Kidney capillary endothelial cell (primary cell): ENCODE measurements around the gene TKT.
A peak's percentile ranks its signal among the peaks of the same experiment; 100 is the strongest.
"Not testable (repeated sequence)": the region's sequence is repeated elsewhere in the genome, so short reads cannot be mapped to it uniquely, and the experiment has no call there.

ENCODE experiments used
- DNase-seq: peaks from one replicate; pipeline ENCODE4 v3.0.0-alpha.2; 2018; ENCODE audit warnings: low spot score

Gene TKT

GRCh38 chr3:53255775-53256703 lies at the start of gene TKT:
TKT (minus strand) TSS chr3:53256022; CDS start chr3:53255942, 80 bp downstream.
- peak; percentile 81 for DNase-seq

GRCh38 chr3:53303957-53304356 lies 48.1 kb upstream of the TKT start:
- DNase-seq = no peak

GRCh38 chr3:53303549-53303948 lies 47.7 kb upstream of the TKT start:
- DNase-seq = no peak

GRCh38 chr3:53300826-53301225 lies 45.0 kb upstream of the TKT start:
- DNase-seq = no peak

GRCh38 chr3:53299611-53300023 lies 43.8 kb upstream of the TKT start:
- DNase-seq = peak; percentile 52

- DNase-seq = no peak
Observed at GRCh38 chr3:53295410-53295809, 39.6 kb upstream of the TKT start.

GRCh38 chr3:53293867-53294266 lies 38.0 kb upstream of the TKT start:
- no peak for DNase-seq

GRCh38 chr3:53288214-53288613 lies 32.4 kb upstream of the TKT start:
- DNase-seq = no peak

- DNase-seq = no peak
Observed at GRCh38 chr3:53287131-53287629, 31.4 kb upstream of the TKT start.

GRCh38 chr3:53286727-53287126 lies 30.9 kb upstream of the TKT start:
- no peak for DNase-seq

GRCh38 chr3:53282581-53282980 lies 26.8 kb upstream of the TKT start:
- DNase-seq = no peak

GRCh38 chr3:53278667-53279066 lies 22.8 kb upstream of the TKT start:
- DNase-seq = no peak

- DNase-seq = no peak
Observed at GRCh38 chr3:53274938-53275605, 19.2 kb upstream of the TKT start.

- no peak for DNase-seq
Observed at GRCh38 chr3:53273146-53273670, 17.4 kb upstream of the TKT start.

- peak; percentile 61 for DNase-seq
Observed at GRCh38 chr3:53269888-53270880, 14.4 kb upstream of the TKT start.

GRCh38 chr3:53269193-53269592 lies 13.4 kb upstream of the TKT start:
- not testable (repeated sequence) for DNase-seq

GRCh38 chr3:53267766-53268165 lies 11.9 kb upstream of the TKT start:
- no peak for DNase-seq

- no peak for DNase-seq
Observed at GRCh38 chr3:53264718-53265117, 8.9 kb upstream of the TKT start.

GRCh38 chr3:53263907-53264306 lies 8.1 kb upstream of the TKT start:
- no peak for DNase-seq

GRCh38 chr3:53261712-53262111 lies 5.9 kb upstream of the TKT start:
- DNase-seq = no peak

GRCh38 chr3:53260286-53260785 lies 4.5 kb upstream of the TKT start:
- no peak for DNase-seq
